Stimulated activated CD4-positive, alpha-beta T cell treated with anti-CD3 and anti-CD28 coated beads, Interleukin-1b, Interleukin-23, amount 100 ng/mL, for 4 hours (primary cell): ENCODE measurements around the gene NRK.
"Not testable (repeated sequence)": the region's sequence is repeated elsewhere in the genome, so short reads cannot be mapped to it uniquely, and the experiment has no call there.

Experiments used
- DNase-seq, 2 donors: peaks; one replicate each; pipeline ENCODE4 v3.0.0-alpha.2; 2020; ENCODE audit warnings: low read depth in 2 of 2

NRK gene

GRCh38 chrX:105822138-105823091 is at the start of gene NRK:
NRK (plus strand) TSS chrX:105822539; CDS start chrX:105822846, 307 bp downstream.
- no peak for DNase-seq

- DNase-seq: no peak
Measured at GRCh38 chrX:105773801-105774200, 48.5 kb upstream of the NRK start.

- no peak for DNase-seq
Measured at GRCh38 chrX:105775679-105776078, 46.7 kb upstream of the NRK start.

- no peak for DNase-seq
Measured at GRCh38 chrX:105781804-105782203, 40.5 kb upstream of the NRK start.

GRCh38 chrX:105796877-105797276 is 25.5 kb upstream of the NRK start:
- not testable (repeated sequence) for DNase-seq

- no peak for DNase-seq
Measured at GRCh38 chrX:105803891-105804290, 18.4 kb upstream of the NRK start.

GRCh38 chrX:105805655-105806054 is 16.7 kb upstream of the NRK start:
- DNase-seq: not testable (repeated sequence)

- no peak for DNase-seq
Measured at GRCh38 chrX:105816517-105816916, 5.8 kb upstream of the NRK start.

- no peak for DNase-seq
Measured at GRCh38 chrX:105820247-105820646, 2.1 kb upstream of the NRK start.

GRCh38 chrX:105821471-105822121 is 743 bp upstream of the NRK start:
- DNase-seq: no peak

- no peak for DNase-seq
Measured at GRCh38 chrX:105823092-105823455, 735 bp downstream of the NRK start.

GRCh38 chrX:105829011-105829410 is 6.7 kb downstream of the NRK start:
- no peak for DNase-seq

GRCh38 chrX:105837232-105837631 is 14.9 kb downstream of the NRK start:
- DNase-seq: no peak

GRCh38 chrX:105845631-105846030 is 23.3 kb downstream of the NRK start:
- no peak for DNase-seq

GRCh38 chrX:105850100-105850499 is 27.8 kb downstream of the NRK start:
- DNase-seq: not testable (repeated sequence)

GRCh38 chrX:105865709-105866108 is 43.4 kb downstream of the NRK start:
- DNase-seq: no peak

GRCh38 chrX:105869701-105870100 is 47.4 kb downstream of the NRK start:
- DNase-seq: no peak

GRCh38 chrX:105870445-105870844 is 48.1 kb downstream of the NRK start:
- DNase-seq: no peak

- DNase-seq: no peak
Measured at GRCh38 chrX:105872941-105873340, 50.6 kb downstream of the NRK start.

- DNase-seq: no peak
Measured at GRCh38 chrX:105874790-105875189, 52.5 kb downstream of the NRK start.

GRCh38 chrX:105876658-105877057 is 54.3 kb downstream of the NRK start:
- DNase-seq: no peak

- DNase-seq: no peak
Measured at GRCh38 chrX:105880491-105880890, 58.2 kb downstream of the NRK start.
